HepG2 (cell line): ENCODE measurements around the gene IRS1. TPM values are rescaled to one million over a fixed set of nuclear protein-coding genes. Genes with fewer than 3 reads are reported as not detected.

ENCODE experiments used
- ARID3A ChIP-seq: IDR thresholded peaks from 2 replicates; pipeline ENCODE4 v1.6.1; 2012; ENCODE audit warnings: low read depth, low read length, improper control_type of control experiment
- FOXA1 ChIP-seq, 2 experiments: fragments of 450-650 bp in 1 of 2; sonication (generic) in 1 of 2; formaldehyde crosslinking in 1 of 2; IDR thresholded peaks; 2 replicates each; pipeline versions ENCODE4 v1.4.0 to v1.6.1; 2016 to 2020; ENCODE audit warnings: missing genetic modification reagents in 1 of 2
- FOXP1 ChIP-seq, 2 experiments: fragments of 450-650 bp in 1 of 2; IDR thresholded peaks; 2 replicates each; pipeline ENCODE4 v1.6.1; 2017 to 2018; ENCODE audit warnings: antibody characterized with exemption in 1 of 2
- NKX3-1 ChIP-seq: sonication (generic); formaldehyde crosslinking; IDR thresholded peaks from 2 replicates; pipeline ENCODE4 v1.5.0; 2020; ENCODE audit warnings: missing genetic modification reagents
- NR2F2 ChIP-seq: IDR thresholded peaks from 2 replicates; pipeline ENCODE4 v1.6.1; 2012; ENCODE audit warnings: low read depth, inconsistent platforms, borderline replicate concordance
- THYN1 ChIP-seq: sonication (generic); formaldehyde crosslinking; IDR thresholded peaks from 2 replicates; pipeline ENCODE4 v1.8.1; 2023; ENCODE audit warnings: low read depth, mild to moderate bottlenecking, moderate library complexity, missing genetic modification reagents, borderline replicate concordance
- ZBTB26 ChIP-seq: IDR thresholded peaks from 2 replicates; pipeline ENCODE4 v1.6.1; 2016; ENCODE audit warnings: missing compliant biosample characterization, missing genetic modification reagents, borderline replicate concordance
- ZNF3 ChIP-seq: IDR thresholded peaks from 2 replicates; pipeline ENCODE4 v1.7.0; 2017; ENCODE audit warnings: inconsistent platforms
- ZNF318 ChIP-seq: sonication (generic); formaldehyde crosslinking; IDR thresholded peaks from 2 replicates; pipeline ENCODE4 v1.4.0; 2020; ENCODE audit warnings: mild to moderate bottlenecking, missing genetic modification reagents
- ZNF777 ChIP-seq: sonication (generic); formaldehyde crosslinking; IDR thresholded peaks from 2 replicates; pipeline ENCODE4 v1.4.0; 2020; ENCODE audit warnings: missing genetic modification reagents
- polyA plus RNA-seq, 8 experiments: library from polyadenylated mRNA; depleted of rRNA in 3 of 8; stranded (reverse) in 7 of 8; unstranded in 1 of 8; fragments of >200 nt; fragmentation: Illumina TruSeq in 4 of 8; extraction: Trizol in 4 of 8; gene quantifications; 2 replicates each; pipeline versions ENCODE4 v1.2.1 to v1.2.3, GENCODE V29; 2011 to 2016; ENCODE audit warnings: low read depth in 4 of 8, missing spikeins in 1 of 8, mixed read lengths in 1 of 8; ENCODE audit not compliant: insufficient read depth in 1 of 8
- total RNA-seq, 5 experiments: library from RNA; depleted of rRNA; stranded (reverse); fragments of >200 nt; fragmentation: Illumina TruSeq; extraction: Trizol; gene quantifications; 2 replicates each; pipeline ENCODE4 v1.2.3, GENCODE V29; 2016; ENCODE audit warnings: low read depth in 1 of 5
- TF ChIP-seq, protein P1 (sequence below), 2 experiments: sonication (generic) in 1 of 2; formaldehyde crosslinking in 1 of 2; IDR thresholded peaks; 2 replicates each; pipeline versions ENCODE4 v1.4.0 to v1.6.1; 2016 to 2020; ENCODE audit warnings: borderline replicate concordance in 1 of 2, low read depth in 1 of 2, mild to moderate bottlenecking in 1 of 2, missing genetic modification reagents in 1 of 2

The IRS1 gene
- total and polyA plus RNA-seq, 2 of the 13 experiments (the other 11 are each of a cell fraction or from before 2014, with no cell fraction given), result 8.7 to 9.0 TPM

GRCh38 chr2:226760412-226761194 lies 39.0 kb downstream of the IRS1 start (continued):
- no peak for TF ChIP-seq ZBTB26
- no peak for TF ChIP-seq FOXP1 (IDR thresholded peaks at IDR 0.05)
- peak; percentile 85 for TF ChIP-seq FOXP1 (CRISPR knock-in tag; IDR thresholded peaks at IDR 0.05)
- TF ChIP-seq ZNF3 (CRISPR knock-in tag), result peak; percentile 49; the same call in 1 of the 2 replicates
- no peak for TF ChIP-seq ZNF318 (CRISPR knock-in tag)
- peak; percentile 95 for TF ChIP-seq NR2F2
- TF ChIP-seq ZNF777 (CRISPR knock-in tag), result peak; percentile 38; the same call in 1 of the 2 replicates
- no peak for TF ChIP-seq FOXA1 (IDR thresholded peaks at IDR 0.05)
- TF ChIP-seq FOXA1 (CRISPR knock-in tag; IDR thresholded peaks at IDR 0.05), result peak; percentile 72; the same call in 1 of the 2 replicates
- TF ChIP-seq, protein P1, sequence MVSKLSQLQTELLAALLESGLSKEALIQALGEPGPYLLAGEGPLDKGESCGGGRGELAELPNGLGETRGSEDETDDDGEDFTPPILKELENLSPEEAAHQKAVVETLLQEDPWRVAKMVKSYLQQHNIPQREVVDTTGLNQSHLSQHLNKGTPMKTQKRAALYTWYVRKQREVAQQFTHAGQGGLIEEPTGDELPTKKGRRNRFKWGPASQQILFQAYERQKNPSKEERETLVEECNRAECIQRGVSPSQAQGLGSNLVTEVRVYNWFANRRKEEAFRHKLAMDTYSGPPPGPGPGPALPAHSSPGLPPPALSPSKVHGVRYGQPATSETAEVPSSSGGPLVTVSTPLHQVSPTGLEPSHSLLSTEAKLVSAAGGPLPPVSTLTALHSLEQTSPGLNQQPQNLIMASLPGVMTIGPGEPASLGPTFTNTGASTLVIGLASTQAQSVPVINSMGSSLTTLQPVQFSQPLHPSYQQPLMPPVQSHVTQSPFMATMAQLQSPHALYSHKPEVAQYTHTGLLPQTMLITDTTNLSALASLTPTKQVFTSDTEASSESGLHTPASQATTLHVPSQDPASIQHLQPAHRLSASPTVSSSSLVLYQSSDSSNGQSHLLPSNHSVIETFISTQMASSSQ (IDR thresholded peaks at IDR 0.05; ENCODE audit: low read depth), result peak; percentile 62; the same call in 1 of the 2 replicates
- TF ChIP-seq, protein P1 (CRISPR knock-in tag; IDR thresholded peaks at IDR 0.05; ENCODE audit: borderline replicate concordance), result peak; percentile 73; the same call in 1 of the 2 replicates
- no peak for TF ChIP-seq NKX3-1 (CRISPR knock-in tag)
- TF ChIP-seq ARID3A, result peak; percentile 65; the same call in 1 of the 2 replicates
- TF ChIP-seq THYN1, result 0 out of 2 replicates have a peak, but pooled peaks have one; percentile 76
